NCI-H446 treated with DMSO at 0.1 percent for 48 hours (cell line): ENCODE data around the gene TSPAN13.

Experiments used
- DNase-seq: peaks from one replicate; lab custom pipeline; 2025; lab: John Stamatoyannopoulos, UW

TSPAN13 gene

DNA sequence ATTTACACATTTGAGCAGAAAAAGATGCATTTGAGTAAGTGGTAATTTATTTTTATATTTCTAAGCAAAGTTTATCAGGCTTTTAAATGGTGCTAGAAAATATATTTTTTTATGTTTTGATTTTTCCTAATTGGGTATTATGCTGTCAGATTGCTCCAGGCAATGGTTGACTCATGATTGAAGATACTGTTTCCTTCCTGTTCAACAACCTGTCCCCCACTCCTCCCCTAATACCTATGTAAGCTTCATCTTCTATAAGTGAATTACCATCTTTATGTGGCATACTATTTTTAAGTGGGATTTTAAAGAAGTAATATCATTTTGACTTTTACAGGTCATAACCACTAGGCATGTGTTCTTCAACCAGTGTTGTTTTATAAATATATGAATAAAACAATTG, 21.4 kb downstream of the TSPAN13 start:
- DNase-seq = no peak

DNA sequence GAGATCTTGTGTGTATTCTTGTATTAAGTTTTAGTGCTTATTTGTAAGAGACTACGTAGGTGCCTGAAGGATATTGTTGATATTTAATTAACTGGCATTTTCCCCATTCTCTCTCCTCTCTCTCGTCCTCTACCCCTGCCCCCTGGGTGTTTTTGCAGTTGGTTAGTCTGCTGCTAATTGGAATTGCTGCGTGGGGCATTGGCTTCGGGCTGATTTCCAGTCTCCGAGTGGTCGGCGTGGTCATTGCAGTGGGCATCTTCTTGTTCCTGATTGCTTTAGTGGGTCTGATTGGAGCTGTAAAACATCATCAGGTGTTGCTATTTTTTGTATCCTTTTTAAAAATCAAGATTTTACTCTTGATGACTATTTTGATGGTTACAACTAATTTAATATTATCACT, 22.5 kb downstream of the TSPAN13 start:
- DNase-seq = no peak

DNA sequence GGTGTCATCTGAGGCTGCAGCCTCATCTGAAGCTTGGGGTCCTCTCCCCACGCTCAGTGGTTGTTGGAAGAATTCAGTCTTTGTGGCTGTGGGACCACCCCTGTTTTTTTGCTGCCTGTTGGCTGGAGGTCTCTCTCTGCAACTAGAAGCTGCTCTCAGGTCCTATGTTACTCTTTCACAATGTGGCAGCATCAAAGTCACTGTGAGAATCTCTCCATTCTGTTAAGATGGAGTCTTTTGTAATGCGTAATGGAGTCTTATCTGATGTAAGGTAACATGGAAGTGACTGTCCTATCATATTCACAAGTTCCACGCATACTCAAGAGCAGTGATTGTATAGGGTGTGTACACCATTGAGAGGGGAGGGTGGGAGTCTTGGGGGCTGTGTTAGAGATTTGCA, 24.9 kb downstream of the TSPAN13 start:
- DNase-seq = no peak

DNA sequence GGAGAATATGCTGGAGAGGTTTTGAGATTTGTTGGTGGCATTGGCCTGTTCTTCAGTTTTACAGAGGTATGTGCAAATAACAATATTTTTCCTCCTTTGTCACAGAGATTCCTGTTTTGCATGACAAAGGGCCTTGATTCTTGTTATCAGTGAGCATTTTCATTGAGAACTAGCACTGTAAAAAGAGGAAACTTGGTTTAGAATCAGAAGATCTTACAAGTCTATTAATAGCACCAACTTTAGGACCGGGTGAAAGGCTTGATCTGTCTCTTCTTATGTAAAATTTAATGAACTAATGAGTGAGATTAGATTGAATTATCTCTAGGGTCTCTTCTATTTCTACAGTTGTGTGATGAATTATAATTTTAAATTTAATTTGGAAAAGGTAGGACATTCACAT, 25.5 kb downstream of the TSPAN13 start:
- no peak for DNase-seq

DNA sequence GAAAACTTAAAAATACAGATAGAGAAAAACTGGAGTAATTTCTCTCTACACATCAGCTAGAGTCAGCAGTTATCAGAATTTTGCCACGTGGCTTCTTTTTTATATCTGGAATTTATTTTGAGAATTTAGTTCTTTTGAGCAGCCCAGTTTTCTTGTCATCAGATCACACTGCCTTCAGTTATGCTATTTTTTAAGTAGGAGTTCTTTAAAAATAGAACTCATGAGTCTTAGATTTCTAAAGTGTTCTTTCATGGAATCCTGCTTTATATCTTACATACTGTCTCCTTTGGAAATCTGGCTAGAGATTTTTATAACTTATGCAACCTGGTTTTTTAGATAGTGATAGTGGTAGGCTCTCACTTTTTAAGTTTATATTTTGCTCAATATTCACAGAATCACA, 27.0 kb downstream of the TSPAN13 start:
- DNase-seq = no peak

DNA sequence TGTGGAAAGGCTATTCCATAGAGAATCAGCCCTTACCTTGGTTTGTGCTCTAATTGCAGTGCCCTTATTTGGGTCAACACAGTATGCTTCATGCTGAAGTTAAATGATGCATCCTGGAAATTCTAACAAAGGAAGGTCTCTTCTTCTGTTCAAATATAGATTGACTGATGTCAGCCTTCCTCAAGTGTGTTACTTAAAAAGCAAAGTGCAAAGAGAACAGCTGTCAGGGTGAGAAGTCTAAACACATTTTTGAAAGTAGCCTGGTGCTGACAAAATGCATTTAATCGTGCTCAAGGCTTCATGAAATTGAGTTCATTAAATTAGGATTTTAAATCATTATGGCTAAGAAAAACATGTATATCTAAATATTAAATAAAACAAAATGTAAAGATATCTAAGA, 31.8 kb downstream of the TSPAN13 start:
- no peak for DNase-seq

DNA sequence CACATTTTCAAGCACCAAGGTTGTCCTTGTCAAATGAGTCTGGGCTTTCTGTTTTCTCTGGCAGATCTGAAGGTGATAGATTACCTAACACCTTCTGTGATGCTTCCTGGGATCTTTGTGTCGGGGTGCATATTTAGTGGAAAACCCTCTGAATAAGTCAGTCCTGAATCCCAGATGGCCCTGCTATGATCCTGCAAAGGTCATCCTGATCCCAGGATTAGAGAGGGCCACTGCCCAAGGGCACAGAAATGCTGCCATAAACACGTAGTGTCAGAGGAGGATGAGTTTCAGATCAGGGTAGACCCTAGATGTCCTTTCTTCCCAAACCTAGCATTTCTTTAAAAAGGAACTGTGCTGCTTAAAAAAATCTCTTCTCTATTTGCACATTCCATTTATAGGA, 32.3 kb downstream of the TSPAN13 start:
- no peak for DNase-seq

DNA sequence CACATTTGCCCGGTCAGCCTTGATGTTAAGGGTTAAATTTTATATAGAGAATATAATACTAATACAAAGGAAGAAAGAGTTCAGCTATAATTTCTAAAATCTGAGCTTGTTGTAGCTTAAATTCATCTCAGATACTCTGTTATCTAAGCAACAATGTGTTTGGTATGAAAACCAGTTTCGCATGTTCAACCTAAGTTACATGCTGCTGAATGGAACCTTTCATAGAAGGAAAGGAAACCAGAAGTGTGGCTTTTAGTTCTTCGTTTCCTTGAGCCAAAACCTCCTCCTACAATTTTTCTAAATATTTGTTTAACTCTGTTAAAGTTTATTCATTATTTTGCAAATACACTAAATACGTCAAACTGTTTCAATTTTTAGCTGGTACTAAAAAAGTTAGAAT, 32.7 kb downstream of the TSPAN13 start:
- DNase-seq = no peak

DNA sequence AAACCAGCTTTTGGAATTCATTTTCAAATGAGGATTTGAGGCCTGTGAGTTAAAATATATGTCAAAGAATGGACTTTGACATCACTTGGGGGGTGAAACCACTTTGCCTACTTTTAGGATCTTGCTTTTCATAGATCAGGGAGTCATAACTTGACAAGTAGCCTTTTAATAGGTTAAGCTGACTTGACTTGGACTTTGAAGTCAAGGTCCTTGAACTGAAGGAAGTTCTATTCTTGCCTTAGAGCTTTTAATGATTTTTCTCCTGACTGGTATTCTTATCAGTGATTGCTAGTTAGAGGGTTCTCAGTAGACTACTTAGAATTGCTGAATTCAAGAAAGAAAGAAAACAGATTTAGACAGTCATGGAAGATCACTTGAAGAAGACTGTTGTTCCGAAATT, 33.6 kb downstream of the TSPAN13 start:
- DNase-seq = no peak

DNA sequence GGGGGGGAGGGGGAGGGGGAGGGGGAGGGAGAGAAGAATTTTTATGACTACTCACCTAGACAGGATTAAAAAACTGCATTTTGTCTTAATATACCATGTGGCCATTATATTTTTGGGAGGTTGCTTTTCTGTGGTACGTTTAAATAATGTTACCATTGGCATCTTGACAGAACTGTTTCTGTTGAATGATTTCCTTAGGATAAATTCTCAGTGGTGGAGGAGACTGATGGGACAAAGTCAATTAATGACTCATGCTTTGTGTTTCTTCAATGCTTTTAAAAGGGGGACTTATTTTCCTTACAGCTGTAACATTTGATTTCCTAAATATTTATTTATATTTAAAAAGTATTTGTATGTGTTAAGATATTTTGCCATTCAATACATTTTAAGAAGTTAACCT, 37.5 kb downstream of the TSPAN13 start:
- peak; percentile 7 for DNase-seq

DNA sequence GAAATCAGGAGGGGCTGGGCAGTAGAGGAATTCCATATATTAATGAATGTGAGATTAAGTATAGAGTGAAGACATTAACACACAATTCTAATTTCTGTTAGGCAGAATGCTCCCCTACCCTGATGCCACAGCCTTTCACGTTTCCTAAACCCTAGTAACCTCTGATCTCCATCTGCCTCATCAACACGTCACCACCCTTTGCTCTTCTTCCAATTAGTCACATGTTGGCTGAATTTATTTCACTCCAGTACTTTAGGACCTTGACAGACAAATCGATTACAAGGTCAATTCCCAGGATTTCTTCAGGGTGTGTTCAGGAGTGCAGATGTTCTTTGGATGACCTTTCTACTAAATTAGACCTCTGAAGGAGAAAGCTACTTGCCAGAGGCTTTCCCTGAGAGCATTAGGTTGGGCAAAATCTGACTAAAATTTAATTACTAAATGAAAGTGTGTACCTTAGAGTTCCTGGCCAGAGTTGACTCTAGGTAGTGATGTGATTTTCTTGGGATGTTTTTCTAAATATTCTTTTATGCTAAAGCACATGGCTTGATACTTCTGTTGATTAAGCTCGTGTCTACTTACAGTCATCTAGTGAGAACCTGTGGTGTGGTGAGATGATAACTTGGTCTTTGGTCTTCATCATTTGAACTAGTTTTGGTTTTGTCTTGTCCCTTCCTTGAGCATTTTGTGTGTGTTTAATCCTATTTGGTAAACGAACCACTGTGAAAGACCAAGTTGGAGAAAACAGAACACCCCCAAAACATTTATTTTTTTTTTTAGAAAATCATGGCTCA, 38.5 kb downstream of the TSPAN13 start:
- DNase-seq = no peak

DNA sequence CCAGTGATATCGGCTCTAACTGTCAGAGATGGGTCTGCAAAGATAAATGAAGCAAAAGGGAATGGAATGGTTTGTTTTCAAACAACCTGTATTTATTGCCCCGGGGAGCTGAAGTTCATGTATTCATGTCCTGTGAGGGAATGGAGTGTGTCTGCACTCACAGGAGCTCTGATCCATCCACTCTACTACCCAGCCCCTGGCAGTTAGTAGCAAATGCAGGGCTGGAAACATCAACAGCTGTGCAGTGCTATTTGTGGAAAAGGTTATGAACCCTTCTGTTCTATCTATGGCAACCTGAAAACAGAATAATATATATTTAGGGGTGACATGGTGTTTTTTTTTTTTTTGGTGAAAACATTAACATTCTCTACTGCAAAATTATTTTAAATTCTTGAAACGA, 41.4 kb downstream of the TSPAN13 start:
- DNase-seq = no peak

DNA sequence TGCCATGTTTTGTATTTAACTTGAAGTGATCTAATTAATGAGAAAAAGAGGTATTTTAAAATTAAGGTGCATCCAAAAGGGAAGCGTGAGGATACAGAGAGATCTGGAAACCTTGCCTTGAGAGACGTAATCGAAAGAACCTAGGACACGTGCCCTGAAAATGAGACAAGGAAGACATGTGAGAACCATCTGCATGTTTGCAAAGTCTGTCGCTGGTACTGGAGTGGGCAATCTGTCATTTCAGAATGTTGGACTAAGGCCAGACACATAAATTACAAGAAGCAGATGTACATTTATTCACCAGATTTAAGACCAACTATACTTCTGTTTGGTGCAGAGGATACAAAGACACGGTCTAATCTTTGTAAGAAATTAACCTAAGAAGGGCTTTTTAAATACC, 42.1 kb downstream of the TSPAN13 start:
- DNase-seq = peak; percentile 88

DNA sequence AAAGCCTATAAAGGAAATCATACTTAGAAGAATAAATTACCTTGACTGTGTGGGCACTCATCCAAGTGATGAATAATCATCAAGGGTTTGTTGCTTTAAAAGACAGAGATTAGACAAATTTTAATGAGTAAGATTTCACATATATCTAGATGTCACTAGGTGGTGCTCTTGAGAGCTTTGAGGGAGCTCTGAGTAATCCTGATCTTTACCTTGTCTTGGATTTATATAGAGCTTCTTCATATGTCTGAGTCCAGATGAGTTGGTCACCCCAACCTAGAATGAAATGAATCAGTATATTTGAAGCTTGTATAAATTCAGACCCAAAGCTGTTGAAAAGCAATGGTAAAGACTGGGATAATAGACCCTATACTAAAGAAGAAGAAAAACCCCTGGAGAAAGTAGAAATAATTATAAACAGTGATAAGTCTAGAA, 47.6 kb downstream of the TSPAN13 start:
- DNase-seq = peak; percentile 59

DNA sequence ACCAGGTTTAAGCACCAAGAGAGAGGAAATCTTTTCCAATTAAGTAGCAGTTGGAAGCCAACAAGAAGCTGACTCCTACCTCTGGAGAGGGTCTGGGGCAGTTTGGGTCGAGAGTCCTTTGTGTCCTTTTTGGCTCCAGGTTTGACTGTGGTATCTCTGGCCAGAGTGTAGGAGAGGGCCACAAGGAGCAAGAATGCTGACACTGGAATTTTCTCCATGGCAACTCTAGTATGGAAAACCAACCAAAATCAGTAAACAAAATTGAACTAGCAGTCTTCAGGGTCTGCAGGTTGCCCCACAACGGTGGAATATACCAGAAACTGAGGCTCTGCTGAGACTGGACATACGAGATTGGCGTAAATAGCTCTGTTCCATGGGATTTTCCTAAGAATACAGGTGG, 48.0 kb downstream of the TSPAN13 start:
- no peak for DNase-seq

DNA sequence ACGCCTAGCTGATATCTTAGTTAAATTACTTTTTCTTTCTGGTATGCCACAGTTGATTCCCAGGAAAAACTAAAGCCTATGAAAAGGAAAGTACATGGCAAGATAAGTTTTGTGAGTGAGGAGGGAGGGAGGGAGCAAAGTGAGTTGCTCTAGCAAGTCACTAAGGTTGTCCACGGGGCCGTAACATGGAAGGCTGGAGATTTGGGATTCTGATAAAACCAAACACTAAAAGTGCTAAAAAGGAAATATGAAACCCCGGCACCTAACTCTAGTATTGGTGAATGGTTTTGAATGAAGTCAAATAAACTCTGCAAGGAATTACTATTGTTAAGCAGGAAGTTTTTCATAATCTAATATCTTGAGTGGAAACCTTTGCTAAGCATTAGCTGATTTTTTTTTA, 49.6 kb downstream of the TSPAN13 start:
- DNase-seq = no peak

DNA sequence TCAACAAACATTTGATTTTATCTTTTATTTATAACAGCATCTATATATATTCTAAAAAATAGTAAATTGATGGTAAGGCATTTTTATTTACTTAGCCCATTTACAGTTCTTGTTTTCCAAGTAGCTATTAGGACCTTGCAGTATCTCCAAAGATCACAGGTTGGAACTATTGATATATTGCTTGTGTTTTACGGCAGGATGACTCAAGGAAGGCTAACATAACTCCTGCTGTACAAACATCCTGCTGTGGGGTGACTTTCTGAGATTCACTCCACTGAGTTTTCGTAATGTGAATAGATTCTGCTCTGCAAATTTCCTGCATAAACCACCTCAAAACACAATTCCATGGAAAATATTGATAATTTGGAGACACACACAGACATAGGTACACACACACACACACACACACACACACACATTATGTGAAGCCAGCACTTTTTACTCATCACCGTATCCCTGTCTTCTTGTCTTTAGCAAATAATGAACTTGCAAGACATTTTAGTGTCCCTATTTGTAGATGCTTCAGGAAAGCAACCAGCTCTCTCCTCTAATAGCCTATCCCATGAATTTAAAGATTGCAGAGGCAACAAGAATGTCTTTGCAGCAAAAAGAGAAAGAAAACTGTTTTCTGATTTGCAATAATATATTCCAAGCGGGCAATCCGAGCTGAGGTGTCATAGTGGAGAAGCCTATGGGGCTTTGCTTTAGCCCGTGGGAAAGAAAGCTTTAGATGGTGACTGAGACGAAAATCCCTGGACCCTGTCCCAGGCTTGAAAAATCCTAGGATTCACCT, 50.5 kb downstream of the TSPAN13 start:
- no peak for DNase-seq

DNA sequence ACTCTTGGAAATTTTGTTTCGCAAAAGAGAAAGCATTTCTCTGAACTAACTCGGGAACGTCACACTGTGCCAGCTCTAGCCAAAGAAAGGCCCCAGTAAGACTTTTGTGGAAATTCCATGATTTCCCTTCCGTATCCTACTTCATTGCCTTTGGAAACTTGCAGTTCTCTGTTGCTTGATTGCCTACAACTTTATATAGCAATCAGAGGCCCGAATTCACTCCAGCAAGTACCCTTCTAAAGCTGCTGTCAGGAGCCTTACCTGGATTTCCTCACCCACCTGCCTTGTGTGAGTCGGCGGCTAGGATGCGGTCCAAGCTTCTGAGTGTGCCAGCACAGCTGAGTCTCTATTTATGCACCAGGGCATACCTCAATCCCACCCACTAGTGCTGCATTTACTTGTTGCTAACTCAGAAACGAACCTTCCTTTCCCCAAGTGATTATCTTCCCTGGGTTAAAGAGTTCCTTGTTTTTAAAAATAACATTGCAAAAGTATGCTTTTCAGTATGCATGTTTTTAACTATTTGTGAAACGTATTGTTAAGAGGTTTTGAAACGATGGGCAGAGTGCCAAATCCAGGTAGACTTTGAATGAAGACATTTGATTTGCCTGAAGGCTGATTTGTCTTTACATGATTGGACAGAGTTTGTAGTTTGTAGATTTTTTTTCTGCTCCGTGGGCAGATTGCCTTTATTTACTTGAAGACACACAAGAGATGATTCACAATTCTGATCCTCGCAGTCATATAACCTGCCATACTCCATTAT, 51.3 kb downstream of the TSPAN13 start, which contains the start of gene AGR2:
AGR2 (minus strand) TSS at position 326 of the 766 bp plus-strand sequence. CDS start 3,203 bp downstream, outside the sequence.
- DNase-seq = no peak

DNA sequence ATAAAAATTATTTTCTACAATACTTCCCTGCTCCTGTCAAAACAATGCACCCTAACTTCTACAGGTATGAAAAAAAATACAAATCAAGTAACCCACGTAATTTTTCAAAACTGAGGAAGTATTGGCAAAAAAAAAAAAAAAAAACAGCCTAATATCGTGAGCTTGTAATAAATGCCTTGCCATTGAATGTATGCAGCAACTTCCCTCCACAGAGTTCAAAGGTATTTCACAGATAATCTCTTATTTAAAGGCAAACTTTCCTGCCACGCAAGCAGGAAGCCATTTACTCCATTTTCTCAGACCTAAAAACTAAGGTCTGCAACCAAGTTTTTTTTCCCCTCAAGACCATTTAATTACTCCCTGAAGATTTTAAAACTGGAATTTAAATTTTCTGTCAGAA, 51.9 kb downstream of the TSPAN13 start:
- no peak for DNase-seq

DNA sequence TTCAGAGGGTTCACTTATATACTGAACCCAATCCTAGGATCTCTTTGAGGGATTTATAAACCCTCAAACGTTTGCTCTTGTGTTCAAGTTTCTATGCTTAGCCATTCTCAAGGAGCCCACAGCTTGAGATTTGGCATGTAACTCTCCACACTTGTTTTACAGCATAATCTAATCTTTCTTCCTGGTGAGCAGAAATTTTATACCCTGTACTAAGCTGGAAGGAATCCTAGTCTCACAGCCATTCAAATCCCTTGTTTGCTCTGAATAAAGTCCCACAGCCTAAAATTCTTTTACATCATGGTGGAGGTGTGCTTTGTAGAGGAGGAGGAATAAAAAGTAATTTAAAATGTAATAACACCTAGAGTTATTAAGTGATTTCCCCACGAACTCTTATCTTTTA, 56.6 kb downstream of the TSPAN13 start:
- no peak for DNase-seq

DNA sequence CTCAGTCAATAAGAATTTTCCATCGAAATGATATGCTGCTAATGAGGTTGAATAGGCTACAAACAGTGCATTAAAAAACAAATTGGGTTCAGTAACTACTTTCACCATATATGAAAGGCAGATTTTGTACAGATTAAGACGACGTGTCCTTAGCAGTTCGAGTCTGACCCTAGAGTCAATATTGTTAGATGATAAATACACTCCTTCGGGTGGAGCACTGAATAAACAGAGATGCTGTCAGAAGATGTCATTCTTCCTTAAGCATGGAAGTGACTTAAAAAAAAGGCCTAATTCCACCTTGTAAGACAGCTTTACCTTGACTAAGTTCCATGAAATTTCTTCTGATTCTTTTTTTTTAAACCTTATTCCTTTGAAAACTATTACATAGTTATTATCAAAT, 57.0 kb downstream of the TSPAN13 start:
- no peak for DNase-seq

DNA sequence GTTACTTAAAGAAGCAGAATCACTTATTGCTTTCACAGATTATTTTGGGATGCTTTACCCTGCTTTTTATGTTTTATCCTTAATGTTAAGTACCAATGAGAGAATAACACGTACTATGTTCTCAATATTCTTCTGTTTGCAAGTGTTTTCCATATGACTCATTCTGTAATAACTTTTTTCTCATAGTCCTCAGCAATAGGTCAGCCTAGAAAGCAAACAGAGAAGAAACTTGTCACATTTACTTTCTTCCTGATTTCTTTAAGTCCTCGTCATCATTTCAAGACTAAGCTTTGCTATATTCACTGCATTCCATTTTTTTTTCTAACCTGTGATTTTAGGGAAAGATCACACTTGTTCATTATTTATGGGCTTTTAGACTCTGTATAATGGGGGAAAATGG, 58.0 kb downstream of the TSPAN13 start:
- DNase-seq = no peak
